NCI-H82 treated with DMSO at 0.1 percent for 48 hours (cell line): ENCODE data around the gene VPS50.

Experiments used
- DNase-seq: peaks from one replicate; lab custom pipeline; 2025; ENCODE audit not compliant: unreplicated experiment; lab: John Stamatoyannopoulos, UW

VPS50 gene, protein sequence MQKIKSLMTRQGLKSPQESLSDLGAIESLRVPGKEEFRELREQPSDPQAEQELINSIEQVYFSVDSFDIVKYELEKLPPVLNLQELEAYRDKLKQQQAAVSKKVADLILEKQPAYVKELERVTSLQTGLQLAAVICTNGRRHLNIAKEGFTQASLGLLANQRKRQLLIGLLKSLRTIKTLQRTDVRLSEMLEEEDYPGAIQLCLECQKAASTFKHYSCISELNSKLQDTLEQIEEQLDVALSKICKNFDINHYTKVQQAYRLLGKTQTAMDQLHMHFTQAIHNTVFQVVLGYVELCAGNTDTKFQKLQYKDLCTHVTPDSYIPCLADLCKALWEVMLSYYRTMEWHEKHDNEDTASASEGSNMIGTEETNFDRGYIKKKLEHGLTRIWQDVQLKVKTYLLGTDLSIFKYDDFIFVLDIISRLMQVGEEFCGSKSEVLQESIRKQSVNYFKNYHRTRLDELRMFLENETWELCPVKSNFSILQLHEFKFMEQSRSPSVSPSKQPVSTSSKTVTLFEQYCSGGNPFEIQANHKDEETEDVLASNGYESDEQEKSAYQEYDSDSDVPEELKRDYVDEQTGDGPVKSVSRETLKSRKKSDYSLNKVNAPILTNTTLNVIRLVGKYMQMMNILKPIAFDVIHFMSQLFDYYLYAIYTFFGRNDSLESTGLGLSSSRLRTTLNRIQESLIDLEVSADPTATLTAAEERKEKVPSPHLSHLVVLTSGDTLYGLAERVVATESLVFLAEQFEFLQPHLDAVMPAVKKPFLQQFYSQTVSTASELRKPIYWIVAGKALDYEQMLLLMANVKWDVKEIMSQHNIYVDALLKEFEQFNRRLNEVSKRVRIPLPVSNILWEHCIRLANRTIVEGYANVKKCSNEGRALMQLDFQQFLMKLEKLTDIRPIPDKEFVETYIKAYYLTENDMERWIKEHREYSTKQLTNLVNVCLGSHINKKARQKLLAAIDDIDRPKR

DNA sequence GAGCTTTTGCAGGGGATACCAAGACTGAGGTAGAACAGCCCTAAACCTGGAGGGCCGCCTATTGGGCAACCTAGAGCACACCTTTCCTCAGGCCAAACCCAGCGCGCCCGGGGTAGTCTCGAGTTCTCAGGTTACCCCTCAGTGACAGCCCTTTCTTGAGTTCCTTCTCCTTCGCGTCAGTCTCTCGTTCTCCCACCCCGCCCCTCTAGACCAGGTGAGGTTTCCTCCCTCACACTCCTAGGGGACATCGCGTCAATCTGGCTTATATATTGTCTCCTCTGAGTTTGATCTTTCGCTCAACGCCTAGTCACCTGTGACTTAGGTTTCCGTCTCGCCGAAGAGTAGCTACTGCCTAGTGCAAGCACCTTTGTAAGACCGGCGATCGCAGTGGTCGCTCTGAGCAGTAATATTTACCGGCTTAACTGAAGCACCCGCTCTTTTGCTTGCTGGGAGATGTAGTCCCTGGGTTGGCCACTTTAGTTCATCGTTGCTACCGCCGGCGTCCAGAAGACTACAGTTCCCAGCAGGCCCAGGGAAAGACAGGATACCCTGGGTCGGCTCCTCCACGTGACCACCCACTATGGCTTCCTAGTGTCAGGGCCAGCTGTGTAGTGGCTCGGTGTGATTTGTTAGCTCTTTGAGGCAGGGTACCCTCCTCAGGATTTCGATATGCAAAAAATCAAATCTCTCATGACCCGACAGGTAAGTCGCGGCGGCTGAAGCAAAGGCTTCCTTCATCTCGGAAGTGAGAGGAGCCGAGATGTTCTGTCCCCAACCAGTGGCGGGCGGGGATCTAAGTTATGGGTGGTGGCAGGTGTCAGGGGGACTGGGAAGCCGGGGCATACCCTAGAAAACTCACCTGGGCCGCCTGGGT lies at the start of gene VPS50:
VPS50 (plus strand) TSS at position 568 of the 874 bp plus-strand sequence; CDS start at position 670, 102 bp downstream.
- DNase-seq = peak; percentile 95

- DNase-seq = no peak
Measured at GRCh38 chr7:93185303-93186027, 46.7 kb upstream of the VPS50 start.

DNA sequence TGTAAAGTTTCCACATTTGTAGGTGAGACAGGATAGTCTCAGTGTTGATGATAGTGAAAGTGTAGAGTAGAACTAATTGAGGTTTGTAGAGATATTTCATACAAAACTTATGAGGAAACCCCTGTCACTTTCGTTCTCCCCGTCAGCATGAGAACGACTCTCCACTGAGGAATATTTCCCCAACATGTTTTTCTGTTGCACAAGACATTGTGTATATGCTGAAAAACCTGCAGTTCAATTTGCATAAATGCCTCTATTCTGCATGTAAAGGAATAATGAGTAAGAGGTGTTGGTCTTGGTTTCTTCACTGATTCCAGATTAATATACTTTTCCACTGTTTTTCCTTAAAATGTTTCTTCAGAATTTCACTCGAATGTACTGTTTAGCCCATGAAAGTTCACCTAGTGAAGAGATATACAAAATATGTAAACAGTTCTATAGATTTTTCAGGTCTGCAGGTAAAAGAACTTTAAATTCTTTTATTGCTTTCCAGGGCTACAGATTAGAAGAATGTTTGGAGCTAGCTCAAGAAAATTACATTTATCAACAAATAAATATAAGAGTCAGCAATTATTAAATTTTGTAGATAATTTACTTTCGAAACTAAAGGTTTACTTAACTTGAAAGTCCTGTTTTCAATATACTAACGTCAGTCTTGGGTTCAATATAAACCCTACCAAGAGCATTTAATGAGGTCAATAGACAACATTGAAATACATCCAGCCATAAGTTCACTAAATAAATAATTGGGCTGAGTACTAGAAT lies 43.1 kb upstream of the VPS50 start:
- DNase-seq = no peak

DNA sequence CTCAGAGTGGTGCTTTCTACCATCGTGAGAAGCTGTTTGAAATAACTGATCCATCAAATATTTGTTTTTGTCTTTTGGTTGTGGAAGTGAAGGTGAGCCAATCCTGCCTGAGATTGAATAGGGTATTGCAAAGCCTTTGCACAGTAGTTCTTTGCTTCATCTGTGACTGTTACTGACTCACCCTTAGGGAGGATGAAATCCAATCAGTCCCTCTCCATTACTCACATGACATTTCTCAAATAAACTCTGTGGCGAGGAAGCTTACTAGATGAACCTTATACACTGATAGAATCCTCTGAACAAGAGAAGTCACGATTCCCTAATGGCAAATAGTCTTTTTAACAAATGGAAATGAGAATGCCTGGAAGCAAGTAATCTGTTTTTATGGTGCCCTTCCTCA lies 37.8 kb upstream of the VPS50 start:
- DNase-seq = no peak

GRCh38 chr7:93196336-93196735 lies 35.8 kb upstream of the VPS50 start:
- DNase-seq = no peak

DNA sequence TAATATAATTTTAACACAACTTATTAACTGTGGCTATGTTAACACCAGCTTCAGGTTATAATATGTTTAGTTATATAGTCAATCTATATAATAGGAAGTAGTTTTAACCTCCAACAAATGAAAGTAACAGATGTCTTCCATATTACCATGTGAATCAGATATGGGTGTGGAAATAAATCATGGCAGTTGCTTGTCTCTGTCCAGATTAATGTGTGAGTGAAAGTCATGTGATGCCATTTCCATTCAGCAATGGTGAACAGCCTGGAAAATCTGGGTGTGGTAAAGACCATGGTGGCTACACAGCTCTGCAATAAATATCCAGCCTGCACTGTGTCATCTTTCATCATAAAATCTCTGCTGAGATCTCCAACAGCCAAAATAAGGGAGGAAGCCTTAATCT lies 33.7 kb upstream of the VPS50 start:
- no peak for DNase-seq

DNA sequence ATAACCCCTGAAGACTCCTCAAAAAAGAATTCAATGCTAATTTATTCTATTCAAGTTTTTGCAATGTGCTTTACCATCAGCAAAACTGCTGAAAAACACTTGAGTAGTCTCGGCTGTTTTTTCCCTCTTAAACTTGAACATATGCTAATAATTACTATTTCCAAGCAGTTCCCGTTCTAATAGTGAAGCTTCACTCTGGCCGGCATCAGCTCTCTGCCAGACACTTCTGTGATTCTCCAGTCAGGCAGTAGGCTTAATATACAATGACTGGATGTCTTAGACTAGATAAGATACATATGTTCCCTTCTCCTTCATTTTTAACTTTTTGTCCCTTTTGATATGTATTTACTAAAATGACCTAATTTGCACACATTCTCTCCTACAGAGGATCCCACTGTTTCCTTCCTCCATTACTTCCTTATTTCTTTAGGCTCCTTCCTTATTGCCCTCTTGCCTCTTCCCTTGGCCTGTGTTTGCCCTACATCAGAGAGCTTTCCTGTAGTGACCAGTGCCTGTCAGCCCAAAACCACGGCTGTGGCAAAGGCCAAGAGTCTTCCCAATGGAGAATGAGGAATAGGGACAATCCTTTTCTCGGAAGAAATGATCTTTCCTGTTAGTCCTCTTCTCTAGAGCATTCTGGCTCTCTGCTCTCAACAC lies 29.4 kb upstream of the VPS50 start:
- no peak for DNase-seq

DNA sequence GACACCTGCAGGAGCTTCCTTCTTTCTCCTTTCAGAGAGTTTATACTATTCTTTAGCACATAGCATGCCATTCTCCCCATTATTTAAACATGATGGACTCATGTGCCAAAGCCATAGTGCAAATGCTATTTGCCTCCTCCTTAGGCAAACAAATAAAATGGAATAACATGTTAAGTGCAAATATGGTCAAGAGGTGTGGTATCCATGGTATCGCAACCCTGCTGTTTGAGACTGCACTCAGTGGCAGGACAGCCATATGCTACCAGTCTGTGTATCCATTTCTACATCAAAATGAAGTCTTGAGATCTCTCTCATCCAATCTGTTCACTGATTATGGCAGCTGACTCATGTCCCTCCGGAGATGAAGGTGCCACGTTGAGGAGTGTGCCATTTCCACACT lies 28.7 kb upstream of the VPS50 start:
- no peak for DNase-seq

DNA sequence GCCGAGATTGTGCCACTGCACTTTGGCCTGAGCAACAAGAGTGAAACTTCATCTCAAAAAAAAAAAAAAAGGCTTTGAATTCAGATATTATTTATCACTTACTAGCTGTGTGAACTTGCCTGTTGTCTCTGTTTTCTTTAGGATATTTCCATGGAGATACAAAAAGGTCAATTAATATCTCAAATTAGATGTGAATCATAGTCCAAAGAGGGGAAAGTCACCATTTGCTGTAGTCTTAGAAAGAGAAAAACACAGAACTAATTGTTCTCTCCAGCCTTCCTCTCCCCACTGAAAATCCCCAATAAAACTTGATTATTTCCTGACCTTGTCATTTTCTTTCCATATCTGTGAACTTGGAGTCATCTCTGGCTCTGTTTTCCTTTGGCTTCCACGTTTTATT lies 27.1 kb upstream of the VPS50 start:
- no peak for DNase-seq

DNA sequence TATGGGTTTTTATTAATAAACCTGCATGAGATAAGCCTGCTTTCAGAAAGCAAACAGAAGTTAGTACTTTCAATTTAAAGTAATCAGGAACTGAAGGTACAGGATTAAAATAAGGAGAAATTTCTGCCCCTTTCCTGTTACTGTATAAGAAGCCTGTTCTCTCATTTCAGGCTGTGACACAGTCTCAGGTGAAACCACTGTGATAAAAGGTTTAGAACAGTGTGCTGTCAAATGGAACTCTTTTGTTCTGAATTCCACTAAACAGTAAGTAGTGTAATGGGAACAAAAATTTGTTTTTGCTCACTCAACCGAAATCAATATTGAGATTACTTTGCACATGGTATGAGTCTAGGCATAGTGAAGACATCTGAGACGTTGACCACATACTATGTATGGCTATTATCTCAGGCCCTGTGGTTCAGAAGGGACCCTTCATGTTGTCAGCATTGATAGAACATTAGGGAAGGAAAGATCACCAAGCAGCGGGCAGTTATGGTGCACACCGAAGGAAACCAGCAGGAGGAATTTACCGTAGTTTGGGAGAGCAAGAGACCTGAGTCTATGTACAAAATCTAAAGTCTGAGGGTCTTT lies 20.8 kb upstream of the VPS50 start:
- no peak for DNase-seq

DNA sequence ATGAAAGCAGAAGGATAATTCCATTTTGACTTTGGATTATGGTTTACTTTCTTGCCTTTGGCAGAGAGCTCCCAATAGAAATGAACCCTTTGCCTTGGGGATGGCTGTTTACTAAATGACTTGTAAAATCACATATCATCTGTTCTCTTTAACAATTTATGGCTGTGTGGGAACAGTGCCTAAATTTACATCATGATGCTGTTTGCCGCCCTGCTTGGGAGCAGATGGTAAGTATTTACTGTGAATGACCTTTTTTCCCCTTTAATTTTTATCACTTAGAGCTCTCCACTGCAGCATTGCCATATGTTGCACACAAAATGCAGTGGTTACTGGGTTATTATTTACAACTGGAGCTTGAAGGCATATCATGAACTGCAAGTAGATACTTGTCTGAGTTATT lies 19.3 kb upstream of the VPS50 start:
- DNase-seq = peak; percentile 88

DNA sequence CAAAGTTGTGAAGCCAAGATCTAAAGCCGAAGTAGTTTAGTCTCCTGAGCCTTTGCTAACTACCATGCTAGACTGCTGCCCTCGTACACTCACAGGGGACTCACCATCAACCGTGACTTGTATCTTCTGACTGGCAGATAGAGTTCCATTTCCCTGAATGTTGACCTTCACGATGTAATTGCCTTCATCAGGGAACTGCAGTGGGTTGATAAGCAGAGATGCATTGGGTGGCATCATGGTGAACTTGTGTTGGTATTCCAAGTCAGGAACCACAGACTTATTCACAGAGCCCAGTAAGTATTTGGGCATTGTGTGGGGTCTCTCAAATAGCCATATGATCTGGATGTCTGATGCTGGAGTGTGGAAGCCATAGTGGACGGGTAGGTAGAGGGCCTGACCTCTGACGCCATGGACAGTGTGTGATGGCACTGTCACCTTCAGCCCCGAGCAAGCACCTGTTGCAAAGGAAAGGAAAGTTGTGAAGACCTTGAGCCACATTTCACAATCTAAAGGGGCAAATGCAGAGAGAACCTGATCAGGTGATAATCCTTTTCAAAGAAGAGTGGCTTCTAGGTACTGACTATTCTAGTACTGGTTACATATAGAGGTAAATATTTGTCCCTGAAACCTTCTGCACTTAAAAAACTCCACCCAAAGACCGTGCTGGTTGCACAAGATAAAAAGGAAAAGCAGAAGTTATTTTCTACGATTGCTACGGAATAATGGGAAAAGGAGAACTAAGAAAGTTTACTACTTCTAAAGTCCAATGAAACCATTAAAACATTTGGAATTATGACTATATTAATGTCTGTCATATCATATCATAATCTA lies 13.0 kb upstream of the VPS50 start:
- peak; percentile 61 for DNase-seq

DNA sequence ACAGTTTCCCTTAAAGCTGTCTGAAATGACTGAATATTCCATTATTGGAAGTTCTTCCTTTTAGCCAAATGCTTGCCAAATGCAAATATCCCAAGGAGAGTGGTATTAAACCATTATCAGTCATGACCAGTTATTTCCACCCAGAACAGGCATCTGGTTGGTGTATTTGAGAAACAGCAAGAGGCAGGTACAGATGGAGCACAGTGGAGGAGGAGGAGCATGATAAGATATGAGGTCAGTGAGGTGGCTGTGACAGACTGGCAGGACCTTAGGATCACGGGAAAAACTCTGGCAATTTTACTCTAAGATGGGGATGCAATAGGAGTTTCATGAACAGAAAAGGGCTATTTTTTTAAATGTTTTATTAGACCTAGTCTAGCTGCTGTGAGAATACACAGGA lies 12.3 kb upstream of the VPS50 start:
- DNase-seq = no peak

GRCh38 chr7:93226310-93226709 lies 5.9 kb upstream of the VPS50 start, which contains the start of gene HEPACAM2:
HEPACAM2 (minus strand) TSS chr7:93226469.
- no peak for DNase-seq

DNA sequence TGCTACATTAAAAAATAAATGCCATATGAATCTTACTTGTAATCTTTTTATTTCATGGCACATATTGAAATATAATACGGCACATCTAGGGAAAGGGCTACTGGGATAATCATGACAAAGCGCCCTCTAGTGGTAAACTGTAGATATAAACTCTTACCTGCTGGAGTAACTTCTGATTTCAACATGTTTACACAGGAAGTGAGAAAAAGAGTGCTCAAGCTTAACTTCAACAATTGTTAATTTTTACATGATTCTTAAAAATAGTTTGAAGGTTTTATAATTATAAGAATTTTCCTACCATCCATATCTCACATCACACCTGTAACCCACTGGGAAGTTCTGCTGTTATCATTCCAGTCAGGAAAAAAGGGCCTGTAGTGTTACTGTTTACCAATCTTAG lies 3.9 kb upstream of the VPS50 start:
- peak; percentile 47 for DNase-seq

GRCh38 chr7:93231259-93231658 lies 907 bp upstream of the VPS50 start:
- DNase-seq = no peak

DNA sequence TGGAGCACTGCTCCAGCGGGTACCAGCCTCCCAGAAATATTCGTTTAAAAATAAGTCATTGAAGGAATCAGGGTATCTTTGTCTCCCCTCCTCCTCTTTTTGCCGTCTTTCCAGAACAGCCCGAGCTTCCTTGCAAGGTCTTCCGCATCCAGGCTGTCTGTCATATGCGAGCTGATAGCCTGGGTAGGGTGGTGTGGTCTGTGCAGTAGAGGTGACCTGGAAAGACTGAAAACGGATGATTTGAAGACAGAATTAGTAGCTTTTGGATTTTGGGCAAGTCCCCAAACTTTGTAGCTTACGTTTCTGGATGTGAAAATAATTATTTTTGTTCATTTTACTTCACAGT lies 480 bp downstream of the VPS50 start:
- DNase-seq = no peak

DNA sequence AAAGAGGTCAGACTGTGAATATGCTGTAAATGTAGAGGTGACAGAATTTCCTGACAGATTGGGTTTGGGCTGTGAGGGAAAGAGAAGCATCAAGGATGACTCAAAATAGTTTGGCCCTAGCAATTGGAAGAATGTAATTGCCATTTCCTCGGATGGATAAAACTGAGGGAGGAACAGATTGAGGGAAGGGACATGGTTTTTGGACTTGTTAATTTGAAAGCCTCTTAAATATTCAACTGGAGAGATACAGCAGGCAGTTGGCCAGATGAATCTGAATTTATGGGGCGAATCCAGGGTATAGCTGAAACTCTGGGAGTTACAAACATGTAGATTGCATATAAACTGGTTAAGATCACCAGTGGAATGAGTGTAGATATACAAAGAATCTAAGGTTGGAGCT lies 3.4 kb downstream of the VPS50 start:
- DNase-seq = no peak
